Measurements from ENCODE around the gene CPLX1. TPM values are rescaled to one million over a fixed set of nuclear protein-coding genes. Genes with fewer than 3 reads are reported as not detected.

CPLX1 gene
- total RNA-seq (10 to 100 TPM in 1 of 7 donors, 1 to 10 TPM in 6; 1.4 to 10.2 (median 3.9) TPM), polyA plus RNA-seq (1 to 10 TPM in 1 of 2 donors, under 1 TPM in 1; 0.47 to 2.3 TPM)
- long read RNA-seq, donor 1, result 0 reads
- long read RNA-seq, donor 2, partial matches to known transcripts, result 7 of 10 reads
- long read RNA-seq, donor 2, other reads (novel, unspliced or antisense), result 0 of 10 reads
- long read RNA-seq, donor 3, partial matches to known transcripts, result 0 of 7 reads
- long read RNA-seq, donor 3, other reads (novel, unspliced or antisense), result 7 of 7 reads

- no peak for TF ChIP-seq CTCF (IDR thresholded peaks at IDR 0.05)
- TF ChIP-seq POLR2A (IDR thresholded peaks at IDR 0.05), result no peak
- TF ChIP-seq EP300 (IDR thresholded peaks at IDR 0.05), result no peak
- WGBS, 3 donors, result 0 to 12% (median 2%) methylated on average over 3 to 41 of the region's 61 CpGs
- intact Hi-C loops (cut with DNase I), result no loop called here
- H3K9me3 ChIP-seq, result no peaks in the 10 kb centered on the region
- no peaks in the 10 kb centered on the region for H3K4me1 ChIP-seq (ENCODE audit: insufficient read depth)
- no peaks in the 10 kb centered on the region for H3K36me3 ChIP-seq
- peak within 1 kb of the TSS; percentile 10 for H3K4me3 ChIP-seq
- no peak for DNase-seq
- peaks cover 12% of the 10 kb centered on the region for H3K27me3 ChIP-seq
- no peak within 1 kb of the TSS for H3K27ac ChIP-seq
Observed at GRCh38 chr4:825971-826330, at the start of gene CPLX1. Gene CPLX1, minus strand, starts transcription at chr4:826129. Its CDS starts 1,607 bp downstream, at chr4:824522.

- no peaks in the 10 kb centered on the region for H3K36me3 ChIP-seq
- H3K27me3 ChIP-seq, result no peaks in the 10 kb centered on the region
- H3K4me3 ChIP-seq, result no peak overlapping the region
- no peak for DNase-seq
- no peaks in the 10 kb centered on the region for H3K9me3 ChIP-seq
- intact Hi-C loops (cut with DNase I), result no loop called here
- TF ChIP-seq EP300 (IDR thresholded peaks at IDR 0.05), result no peak
- WGBS, 3 donors, result 58 to 75% (median 64%) methylated on average over 17 of the region's 17 CpGs
- H3K27ac ChIP-seq, result no peak overlapping the region
- no peaks in the 10 kb centered on the region for H3K4me1 ChIP-seq (ENCODE audit: insufficient read depth)
Observed at GRCh38 chr4:874971-875817, 49.3 kb upstream of the CPLX1 start.

- Histone ChIP-seq H3K36me3 (no peaks in the 10 kb centered on the region), H3K27ac (no peak overlapping the region)
- TF ChIP-seq POLR2A (IDR thresholded peaks at IDR 0.05), result no peak
- TF ChIP-seq CTCF (IDR thresholded peaks at IDR 0.05), result no peak
- no peak for TF ChIP-seq EP300 (IDR thresholded peaks at IDR 0.05)
Observed at GRCh38 chr4:874056-874455, 48.1 kb upstream of the CPLX1 start.

GRCh38 chr4:872241-872981 is 46.5 kb upstream of the CPLX1 start:
- Histone ChIP-seq H3K4me1 (ENCODE audit: insufficient read depth) (no peaks in the 10 kb centered on the region), H3K36me3 (no peaks in the 10 kb centered on the region), H3K9me3 (no peaks in the 10 kb centered on the region), H3K27me3 (no peaks in the 10 kb centered on the region), H3K27ac (no peak overlapping the region), H3K4me3 (no peak overlapping the region)
- intact Hi-C loops (cut with DNase I), result no loop called here
- WGBS, 3 donors, result 88 to 92% (median 89%) methylated on average over 42 to 43 of the region's 43 CpGs
- no peak for DNase-seq
- TF ChIP-seq EP300 (IDR thresholded peaks at IDR 0.05) (no peak), POLR2A (IDR thresholded peaks at IDR 0.05) (no peak), CTCF (IDR thresholded peaks at IDR 0.05) (no peak)

More at GRCh38 chr4:874056-874455, 48.1 kb upstream of the CPLX1 start:
- Histone ChIP-seq H3K4me1 (ENCODE audit: insufficient read depth) (no peaks in the 10 kb centered on the region), H3K4me3 (no peak overlapping the region), H3K27me3 (no peaks in the 10 kb centered on the region), H3K9me3 (no peaks in the 10 kb centered on the region)
- no peak for DNase-seq
- intact Hi-C loops (cut with DNase I), result no loop called here
- WGBS, 3 donors, result 87 to 90% (median 88%) methylated on average over 9 of the region's 9 CpGs

Data from ovary (tissue), 10 donors.